GM21529 (cell line): Measurements from ENCODE around the gene GINS2.

Experiments used
- ATAC-seq: cut with Tn5 transposase; IDR thresholded peaks from one replicate; pipeline ENCODE4 v1.9.1; 2021; ENCODE audit not compliant: unreplicated experiment

GINS2 gene

GRCh38 chr16:85641776-85642176 is 47.0 kb downstream of the GINS2 start:
- ATAC-seq, result no peak

GRCh38 chr16:85641305-85641704 is 47.4 kb downstream of the GINS2 start:
- no peak for ATAC-seq

- no peak for ATAC-seq
Measured at GRCh38 chr16:85640585-85640984, 48.2 kb downstream of the GINS2 start.

GRCh38 chr16:85640254-85640558 is 48.5 kb downstream of the GINS2 start:
- no peak for ATAC-seq

- ATAC-seq, result no peak
Measured at GRCh38 chr16:85639529-85640253, 49.1 kb downstream of the GINS2 start.

GRCh38 chr16:85638695-85639409 is 49.9 kb downstream of the GINS2 start:
- no peak for ATAC-seq

- no peak for ATAC-seq
Measured at GRCh38 chr16:85637808-85638647, 50.7 kb downstream of the GINS2 start.

GRCh38 chr16:85637061-85637807 is 51.5 kb downstream of the GINS2 start:
- ATAC-seq, result no peak

- ATAC-seq, result no peak
Measured at GRCh38 chr16:85636234-85636812, 52.4 kb downstream of the GINS2 start.

GRCh38 chr16:85635545-85636140 is 53.1 kb downstream of the GINS2 start:
- ATAC-seq, result no peak

GRCh38 chr16:85634747-85635544 is 53.8 kb downstream of the GINS2 start:
- ATAC-seq, result no peak

- no peak for ATAC-seq
Measured at GRCh38 chr16:85633888-85634287, 54.9 kb downstream of the GINS2 start.

- ATAC-seq, result no peak
Measured at GRCh38 chr16:85633438-85633743, 55.4 kb downstream of the GINS2 start.

GRCh38 chr16:85632709-85633437 is 55.9 kb downstream of the GINS2 start:
- ATAC-seq, result no peak

GRCh38 chr16:85631802-85632393 is 56.9 kb downstream of the GINS2 start:
- ATAC-seq, result no peak

- no peak for ATAC-seq
Measured at GRCh38 chr16:85631230-85631629, 57.5 kb downstream of the GINS2 start.

GRCh38 chr16:85629853-85630252 is 58.9 kb downstream of the GINS2 start:
- no peak for ATAC-seq

- ATAC-seq, result no peak
Measured at GRCh38 chr16:85629326-85629725, 59.4 kb downstream of the GINS2 start.

GRCh38 chr16:85628645-85629044 is 60.1 kb downstream of the GINS2 start:
- no peak for ATAC-seq
